ENCODE results near the gene CLDN14. TPM values are rescaled to one million over a fixed set of nuclear protein-coding genes. Genes with fewer than 3 reads are reported as not detected.

The CLDN14 gene
- total RNA-seq, result not detected in 2 replicates

GRCh38 chr21:36479415-36480402, at the start of gene CLDN14:
CLDN14 (minus strand) TSS chr21:36480122; CDS start chr21:36461695, 18,427 bp downstream.

Other genes starting within 250 kb of the CLDN14 start
- gene MORC3, start 159.9 kb downstream of the CLDN14 start, total RNA-seq, result 19.2 and 25.5 TPM in 2 replicates
- gene CHAF1B, start 94.7 kb downstream of the CLDN14 start, total RNA-seq, result 5.9 and 9.6 TPM in 2 replicates
- gene SIM2, start 219.0 kb upstream of the CLDN14 start, total RNA-seq, result 0.56 TPM in 1 of 2 replicates, not detected in the other

All from airway epithelial cell (primary cell).